Osteocyte (in vitro differentiated cells): ENCODE data around the gene RND3. TPM values are rescaled to one million over a fixed set of nuclear protein-coding genes. Genes with fewer than 3 reads are reported as not detected.

ENCODE experiments used
- DNase-seq: peaks from one replicate; pipeline ENCODE4 v3.0.0; 2021; ENCODE audit warnings: mixed read lengths; ENCODE audit not compliant: unreplicated experiment; ENCODE audit errors: extremely low spot score
- H3K27ac Mint-ChIP-seq: one replicate; pipeline ENCODE4 v1.8.0; 2021; ENCODE audit warnings: mild to moderate bottlenecking, mixed read lengths; ENCODE audit not compliant: unreplicated experiment
- H3K27me3 Mint-ChIP-seq: one replicate; pipeline ENCODE4 v1.8.0; 2021; ENCODE audit warnings: mixed read lengths; ENCODE audit not compliant: unreplicated experiment
- H3K36me3 Mint-ChIP-seq: one replicate; pipeline ENCODE4 v1.8.0; 2021; ENCODE audit warnings: mixed read lengths; ENCODE audit not compliant: unreplicated experiment
- H3K4me1 Mint-ChIP-seq: one replicate; pipeline ENCODE4 v1.8.0; 2021; ENCODE audit warnings: mixed read lengths; ENCODE audit not compliant: unreplicated experiment
- H3K4me3 Mint-ChIP-seq: one replicate; pipeline ENCODE4 v1.8.0; 2021; ENCODE audit warnings: mild to moderate bottlenecking, moderate library complexity, mixed read lengths; ENCODE audit not compliant: unreplicated experiment
- H3K9me3 Mint-ChIP-seq: one replicate; pipeline ENCODE4 v1.8.0; 2021; ENCODE audit warnings: mixed read lengths; ENCODE audit not compliant: unreplicated experiment
- total RNA-seq: library from RNA; stranded (reverse); gene quantifications from 2 replicates; pipeline ENCODE4 v1.2.1, GENCODE V29; 2021
- TF ChIP-seq, protein P1 (sequence below): fragments of 200-600 bp; sonication (generic); IDR thresholded peaks from 2 replicates; pipeline ENCODE4 v1.5.0; 2021; ENCODE audit warnings: antibody characterized with exemption, mild to moderate bottlenecking, moderate library complexity

RND3 gene
- total RNA-seq, 1 donor from 2014 or later = 160 TPM

GRCh38 chr2:150466741-150467620 is 20.5 kb downstream of the RND3 start:
- Mint-ChIP-seq H3K9me3 (no peaks in the 10 kb centered on the region), H3K4me1 (peaks cover 58% of the 10 kb centered on the region), H3K27ac (peak overlapping the region; percentile 59), H3K4me3 (peak overlapping the region; percentile 36), H3K36me3 (peaks cover 44% of the 10 kb centered on the region), H3K27me3 (no peaks in the 10 kb centered on the region)
- TF ChIP-seq, protein P1, sequence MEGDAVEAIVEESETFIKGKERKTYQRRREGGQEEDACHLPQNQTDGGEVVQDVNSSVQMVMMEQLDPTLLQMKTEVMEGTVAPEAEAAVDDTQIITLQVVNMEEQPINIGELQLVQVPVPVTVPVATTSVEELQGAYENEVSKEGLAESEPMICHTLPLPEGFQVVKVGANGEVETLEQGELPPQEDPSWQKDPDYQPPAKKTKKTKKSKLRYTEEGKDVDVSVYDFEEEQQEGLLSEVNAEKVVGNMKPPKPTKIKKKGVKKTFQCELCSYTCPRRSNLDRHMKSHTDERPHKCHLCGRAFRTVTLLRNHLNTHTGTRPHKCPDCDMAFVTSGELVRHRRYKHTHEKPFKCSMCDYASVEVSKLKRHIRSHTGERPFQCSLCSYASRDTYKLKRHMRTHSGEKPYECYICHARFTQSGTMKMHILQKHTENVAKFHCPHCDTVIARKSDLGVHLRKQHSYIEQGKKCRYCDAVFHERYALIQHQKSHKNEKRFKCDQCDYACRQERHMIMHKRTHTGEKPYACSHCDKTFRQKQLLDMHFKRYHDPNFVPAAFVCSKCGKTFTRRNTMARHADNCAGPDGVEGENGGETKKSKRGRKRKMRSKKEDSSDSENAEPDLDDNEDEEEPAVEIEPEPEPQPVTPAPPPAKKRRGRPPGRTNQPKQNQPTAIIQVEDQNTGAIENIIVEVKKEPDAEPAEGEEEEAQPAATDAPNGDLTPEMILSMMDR = no peak
- no peak for DNase-seq

- Mint-ChIP-seq H3K9me3 (no peaks in the 10 kb centered on the region), H3K4me1 (peaks cover 51% of the 10 kb centered on the region), H3K27me3 (no peaks in the 10 kb centered on the region), H3K4me3 (no peak overlapping the region), H3K27ac (peak overlapping the region; percentile 59), H3K36me3 (peaks cover 33% of the 10 kb centered on the region)
- DNase-seq = no peak
- TF ChIP-seq, protein P1 = no peak
Observed at GRCh38 chr2:150465703-150466569, 21.5 kb downstream of the RND3 start.

DNA sequence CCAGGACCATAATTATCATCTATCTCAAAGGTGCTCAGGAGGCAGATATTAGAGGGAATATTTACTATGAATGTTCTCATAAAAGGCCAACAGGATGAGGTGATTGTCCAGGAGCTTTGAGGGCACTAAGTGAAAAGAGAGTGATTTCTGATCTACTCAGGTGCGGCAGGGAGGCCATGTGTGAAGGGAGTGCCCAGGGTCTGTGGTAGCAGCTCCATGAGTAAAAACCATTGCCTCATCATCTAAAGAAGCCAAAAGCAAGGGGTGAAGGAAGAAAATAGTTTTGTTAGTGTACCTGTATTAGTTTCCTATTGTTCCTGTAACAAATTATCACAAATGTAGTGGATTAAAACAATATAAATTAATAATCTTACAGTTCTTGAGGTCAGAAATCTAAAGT is 22.5 kb downstream of the RND3 start:
- Mint-ChIP-seq H3K4me3 (no peak overlapping the region), H3K4me1 (peaks cover 46% of the 10 kb centered on the region), H3K27ac (peak overlapping the region; percentile 65), H3K9me3 (no peaks in the 10 kb centered on the region), H3K36me3 (peaks cover 24% of the 10 kb centered on the region), H3K27me3 (no peaks in the 10 kb centered on the region)
- no peak for DNase-seq
- TF ChIP-seq, protein P1 = no peak

DNA sequence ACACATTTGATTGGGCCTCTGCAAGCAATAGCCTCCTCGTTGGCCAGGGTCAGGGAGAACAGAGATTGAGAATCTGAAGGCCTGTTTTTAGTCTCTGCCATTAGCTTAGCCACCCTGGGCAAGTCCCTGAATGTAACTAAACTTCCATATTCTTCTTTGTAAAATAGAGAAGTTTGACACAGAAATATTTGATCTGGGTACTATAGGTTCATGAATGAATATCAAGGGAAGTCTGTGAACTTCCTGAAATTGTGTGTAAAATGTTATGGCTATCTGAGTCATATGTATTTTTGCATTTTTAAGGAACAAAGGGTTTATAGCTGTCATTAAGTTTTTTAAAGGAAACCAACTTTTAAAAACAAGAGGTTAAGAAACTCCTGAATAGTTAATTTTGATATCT is 23.2 kb downstream of the RND3 start:
- TF ChIP-seq, protein P1 = no peak
- no peak overlapping the region for H3K27ac Mint-ChIP-seq
- no peaks in the 10 kb centered on the region for H3K9me3 Mint-ChIP-seq
- no peaks in the 10 kb centered on the region for H3K27me3 Mint-ChIP-seq
- H3K4me1 Mint-ChIP-seq = peaks cover 40% of the 10 kb centered on the region
- no peak for DNase-seq
- H3K36me3 Mint-ChIP-seq = peaks cover 17% of the 10 kb centered on the region
- no peak overlapping the region for H3K4me3 Mint-ChIP-seq

GRCh38 chr2:150462770-150463169 is 24.7 kb downstream of the RND3 start:
- Mint-ChIP-seq H3K27ac (no peak overlapping the region), H3K4me1 (peaks cover 25% of the 10 kb centered on the region), H3K27me3 (no peaks in the 10 kb centered on the region), H3K4me3 (no peak overlapping the region), H3K36me3 (peaks cover 4% of the 10 kb centered on the region), H3K9me3 (no peaks in the 10 kb centered on the region)
- TF ChIP-seq, protein P1 = no peak
- no peak for DNase-seq
